GM12875 (cell line): Measurements from ENCODE around the gene RAD51AP2.
"Not testable (repeated sequence)": the region's sequence is repeated elsewhere in the genome, so short reads cannot be mapped to it uniquely, and the experiment has no call there.

Experiments used
- H3K4me3 ChIP-seq: one replicate; pipeline ENCODE4 v1.5.1; 2011; ENCODE audit warnings: low read depth, low read length, control low read depth
- CTCF ChIP-seq: IDR thresholded peaks from 2 replicates; pipeline ENCODE4 v1.5.1; 2011; ENCODE audit warnings: low read depth, mild to moderate bottlenecking, control low read depth, inconsistent platforms, low read length, moderate library complexity, borderline replicate concordance; ENCODE audit not compliant: insufficient read depth

RAD51AP2 gene

GRCh38 chr2:17518212-17519154, at the start of gene RAD51AP2:
TSS of gene RAD51AP2 (minus strand) at chr2:17518440. CDS start at chr2:17518415, 25 bp downstream.
- no peak for TF ChIP-seq CTCF
- H3K4me3 ChIP-seq, result peak within 1 kb of the TSS; percentile 48

GRCh38 chr2:17565726-17566125, 47.5 kb upstream of the RAD51AP2 start:
- H3K4me3 ChIP-seq, result not testable (repeated sequence)

DNA sequence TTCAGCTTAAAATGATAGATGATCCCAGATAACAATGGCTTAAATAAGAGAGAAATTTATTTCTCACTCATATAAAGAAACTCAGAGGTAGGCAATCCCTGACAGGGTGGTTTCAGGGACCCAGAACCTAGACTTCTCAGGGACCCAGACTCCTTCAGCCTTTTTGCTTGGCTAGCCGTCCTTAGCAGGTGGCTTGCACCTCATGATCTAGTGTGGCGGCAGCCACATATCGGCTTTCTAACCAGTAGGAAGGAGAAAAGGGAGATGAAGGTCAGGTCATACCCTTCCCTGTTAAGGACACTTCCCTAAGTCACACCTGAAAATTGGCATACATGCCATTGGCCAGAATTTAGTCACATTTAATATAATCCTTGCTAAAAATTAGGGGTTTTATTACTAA, 40.6 kb upstream of the RAD51AP2 start:
- no peak for TF ChIP-seq CTCF
- H3K4me3 ChIP-seq, result no peak overlapping the region

GRCh38 chr2:17558053-17558452, 39.8 kb upstream of the RAD51AP2 start:
- H3K4me3 ChIP-seq, result no peak overlapping the region

GRCh38 chr2:17557596-17557995, 39.4 kb upstream of the RAD51AP2 start:
- no peak for TF ChIP-seq CTCF
- no peak overlapping the region for H3K4me3 ChIP-seq

More at GRCh38 chr2:17558053-17558452, 39.8 kb upstream of the RAD51AP2 start:
- TF ChIP-seq CTCF, result no peak

DNA sequence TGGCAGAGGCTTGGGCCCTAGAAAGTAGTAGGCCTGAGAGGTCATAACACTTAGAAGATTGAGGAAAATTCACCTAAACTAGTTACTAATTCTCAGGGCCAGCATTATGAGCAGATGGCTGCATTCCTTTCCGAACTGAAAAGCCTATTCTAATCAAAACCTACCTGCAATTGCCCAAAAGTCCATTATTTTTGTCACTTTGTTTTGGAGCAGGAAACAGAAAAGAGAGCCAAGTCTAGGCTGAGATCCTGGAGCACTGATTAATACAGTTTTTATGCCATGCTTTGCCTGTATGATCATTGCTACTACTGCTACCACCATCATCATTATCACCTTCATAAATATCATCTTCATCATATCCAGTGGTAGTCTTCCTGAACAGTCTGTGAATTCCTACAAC, 36.9 kb upstream of the RAD51AP2 start:
- no peak for TF ChIP-seq CTCF

GRCh38 chr2:17550907-17551306, 32.7 kb upstream of the RAD51AP2 start:
- no peak overlapping the region for H3K4me3 ChIP-seq
- no peak for TF ChIP-seq CTCF

More for the DNA sequence above, 36.9 kb upstream of the RAD51AP2 start:
- no peak overlapping the region for H3K4me3 ChIP-seq
